ENCODE data around the gene NLGN4X. TPM values are rescaled to one million over a fixed set of nuclear protein-coding genes. Genes with fewer than 3 reads are reported as not detected.

NLGN4X gene
- total RNA-seq, 2 donors from 2014 or later, result 0.66 to 1.0 TPM

DNA sequence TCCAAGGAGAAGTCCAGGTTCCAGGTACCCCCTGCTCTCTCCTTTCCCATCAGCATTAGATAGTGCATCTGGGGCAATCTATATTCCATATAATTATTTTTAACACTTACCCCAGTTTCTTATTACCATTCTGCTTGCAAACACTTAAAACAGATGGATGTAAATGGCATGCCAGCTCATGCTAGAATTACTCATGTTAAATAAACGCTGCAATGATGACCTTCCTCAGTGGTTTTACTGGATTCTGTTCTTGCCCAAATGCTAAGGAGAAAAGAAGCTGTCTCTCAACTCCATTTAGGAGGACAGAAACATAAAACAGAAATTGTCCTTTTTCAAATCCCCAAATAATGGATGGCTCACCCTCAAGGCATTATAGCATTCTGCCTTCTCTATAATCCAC lies 161.1 kb downstream of the NLGN4X start:
- intact Hi-C loops (cut with DNase I), result no loop called here
- TF ChIP-seq, protein P1, sequence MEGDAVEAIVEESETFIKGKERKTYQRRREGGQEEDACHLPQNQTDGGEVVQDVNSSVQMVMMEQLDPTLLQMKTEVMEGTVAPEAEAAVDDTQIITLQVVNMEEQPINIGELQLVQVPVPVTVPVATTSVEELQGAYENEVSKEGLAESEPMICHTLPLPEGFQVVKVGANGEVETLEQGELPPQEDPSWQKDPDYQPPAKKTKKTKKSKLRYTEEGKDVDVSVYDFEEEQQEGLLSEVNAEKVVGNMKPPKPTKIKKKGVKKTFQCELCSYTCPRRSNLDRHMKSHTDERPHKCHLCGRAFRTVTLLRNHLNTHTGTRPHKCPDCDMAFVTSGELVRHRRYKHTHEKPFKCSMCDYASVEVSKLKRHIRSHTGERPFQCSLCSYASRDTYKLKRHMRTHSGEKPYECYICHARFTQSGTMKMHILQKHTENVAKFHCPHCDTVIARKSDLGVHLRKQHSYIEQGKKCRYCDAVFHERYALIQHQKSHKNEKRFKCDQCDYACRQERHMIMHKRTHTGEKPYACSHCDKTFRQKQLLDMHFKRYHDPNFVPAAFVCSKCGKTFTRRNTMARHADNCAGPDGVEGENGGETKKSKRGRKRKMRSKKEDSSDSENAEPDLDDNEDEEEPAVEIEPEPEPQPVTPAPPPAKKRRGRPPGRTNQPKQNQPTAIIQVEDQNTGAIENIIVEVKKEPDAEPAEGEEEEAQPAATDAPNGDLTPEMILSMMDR (IDR thresholded peaks at IDR 0.05), result no peak
- TF ChIP-seq POLR2A (IDR thresholded peaks at IDR 0.05), result no peak
- no peaks in the 10 kb centered on the region for H3K36me3 ChIP-seq (replicated peaks in 1 of 2; ENCODE audit: insufficient read depth in 1 of 2, low read depth in 2 of 2)
- WGBS, 2 donors, result 71 to 93% methylated on average over 1 of the region's 1 CpG
- no peak overlapping the region for H3K4me3 ChIP-seq
- H3K27ac ChIP-seq, result no peak overlapping the region
- H3K4me1 ChIP-seq, result no peaks in the 10 kb centered on the region
- H3K9me3 ChIP-seq, result no peaks in the 10 kb centered on the region
- DNase-seq (no peak), ATAC-seq (no peak)
- H3K27me3 ChIP-seq, result no peaks in the 10 kb centered on the region

DNA sequence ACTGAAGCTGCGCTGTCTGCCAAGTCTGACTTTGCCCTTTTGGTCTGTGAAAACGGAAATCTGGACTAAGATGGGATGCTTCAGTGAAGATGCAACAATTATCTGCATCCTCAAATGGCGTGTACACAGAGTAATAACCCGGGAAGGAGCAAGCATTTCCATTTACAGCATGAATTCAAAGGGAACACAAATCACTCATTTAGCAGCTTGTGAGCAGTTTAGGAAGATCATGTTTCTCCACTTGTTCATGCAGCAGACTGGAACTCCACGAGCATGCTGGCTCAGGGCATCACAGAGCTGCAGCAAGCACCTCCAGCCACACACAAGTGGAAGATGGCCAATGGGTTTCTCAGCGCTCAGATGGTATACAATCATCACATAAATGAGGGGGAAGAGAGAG lies 175.5 kb downstream of the NLGN4X start:
- H3K36me3 ChIP-seq (replicated peaks in 1 of 2; ENCODE audit: insufficient read depth in 1 of 2, low read depth in 2 of 2), result no peaks in the 10 kb centered on the region
- no peak for DNase-seq
- no peak for ATAC-seq
- no peaks in the 10 kb centered on the region for H3K27me3 ChIP-seq
- no peaks in the 10 kb centered on the region for H3K9me3 ChIP-seq
- WGBS, 2 donors, result 47 to 49% methylated on average over 5 to 6 of the region's 6 CpGs
- no peak overlapping the region for H3K27ac ChIP-seq
- no peak for TF ChIP-seq POLR2A (IDR thresholded peaks at IDR 0.05)
- TF ChIP-seq, protein P1 (IDR thresholded peaks at IDR 0.05), result no peak
- H3K4me1 ChIP-seq, result no peaks in the 10 kb centered on the region
- intact Hi-C loops (cut with DNase I), result no loop called here
- no peak overlapping the region for H3K4me3 ChIP-seq

DNA sequence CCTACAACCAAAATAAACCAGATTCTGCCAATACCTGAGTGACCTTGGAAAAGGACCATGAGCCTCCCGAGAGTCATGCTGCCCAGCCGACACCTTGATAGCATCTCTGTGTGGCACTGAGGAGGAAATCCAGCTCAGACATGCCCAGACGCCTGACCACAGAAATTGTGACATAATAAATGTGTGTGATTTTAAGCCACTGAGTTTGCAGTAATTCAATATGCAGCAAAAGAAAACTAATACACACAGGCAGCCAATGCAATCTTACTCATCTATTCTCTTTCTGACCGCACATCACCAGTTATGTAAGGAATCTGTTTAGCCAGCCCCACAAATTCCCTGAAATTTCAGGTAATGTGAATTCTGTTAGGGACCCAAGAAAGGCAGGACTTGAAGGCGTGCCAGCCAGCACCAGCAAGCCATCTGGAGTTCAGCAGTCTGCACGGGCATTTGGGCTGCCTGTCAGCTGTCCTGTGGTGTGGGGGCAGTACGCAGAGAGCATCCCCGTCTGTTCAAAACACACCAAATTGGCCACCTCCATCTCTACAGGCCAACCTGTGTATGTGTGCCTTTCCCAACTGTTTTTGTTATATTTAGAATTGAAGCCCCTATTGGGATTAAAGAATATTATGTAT lies 176.4 kb downstream of the NLGN4X start:
- no peaks in the 10 kb centered on the region for H3K4me1 ChIP-seq
- intact Hi-C loops (cut with DNase I), result no loop called here
- H3K9me3 ChIP-seq, result no peaks in the 10 kb centered on the region
- H3K36me3 ChIP-seq (replicated peaks in 1 of 2; ENCODE audit: insufficient read depth in 1 of 2, low read depth in 2 of 2), result no peaks in the 10 kb centered on the region
- TF ChIP-seq, protein P1 (IDR thresholded peaks at IDR 0.05), result no peak
- no peak for TF ChIP-seq POLR2A (IDR thresholded peaks at IDR 0.05)
- H3K4me3 ChIP-seq, result no peak overlapping the region
- no peaks in the 10 kb centered on the region for H3K27me3 ChIP-seq
- 54 to 64% methylated on average over 7 to 8 of the region's 8 CpGs for WGBS, 2 donors
- ATAC-seq (no peak), DNase-seq (no peak)
- H3K27ac ChIP-seq, result no peak overlapping the region

DNA sequence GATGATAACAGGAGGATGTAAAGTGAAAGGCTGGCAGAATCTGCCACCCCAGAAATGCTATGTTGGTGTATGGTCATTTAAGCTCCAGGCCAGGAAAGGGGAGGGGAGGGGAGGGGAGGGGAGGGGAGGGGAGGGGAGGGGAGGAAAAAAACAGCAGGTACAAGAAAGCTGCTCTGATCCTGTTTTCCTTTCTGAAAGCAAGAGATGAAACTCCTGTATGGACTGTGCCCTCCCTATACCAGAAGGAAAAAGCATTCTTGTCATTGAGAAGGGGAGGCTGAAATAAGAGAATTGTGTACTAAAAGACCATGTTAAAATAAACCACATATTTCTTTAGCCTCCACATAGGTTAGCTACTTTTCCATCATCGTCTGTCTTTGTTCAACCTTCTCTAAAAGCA lies 179.5 kb downstream of the NLGN4X start:
- Histone ChIP-seq H3K9me3 (no peaks in the 10 kb centered on the region), H3K27me3 (no peaks in the 10 kb centered on the region)
- intact Hi-C loops (cut with DNase I), result no loop called here

More for the DNA sequence above, 179.5 kb downstream of the NLGN4X start:
- 65 to 69% methylated on average over 1 of the region's 1 CpG for WGBS, 2 donors
- Histone ChIP-seq H3K36me3 (replicated peaks in 1 of 2; ENCODE audit: insufficient read depth in 1 of 2, low read depth in 2 of 2) (no peaks in the 10 kb centered on the region), H3K4me3 (no peak overlapping the region), H3K27ac (no peak overlapping the region), H3K4me1 (no peaks in the 10 kb centered on the region)
- TF ChIP-seq, protein P1 (IDR thresholded peaks at IDR 0.05), result no peak
- DNase-seq, result no peak
- ATAC-seq, result no peak

All from body of pancreas (tissue), 4 donors.